NB4 (cell line): Measurements from ENCODE around the gene SLCO4A1.

Experiments used
- DNase-seq: peaks from one replicate; pipeline ENCODE4 v3.0.0; 2010; ENCODE audit warnings: low read depth
- H3K4me3 ChIP-seq: one replicate; pipeline ENCODE4 v1.5.1; 2011; ENCODE audit warnings: mild to moderate bottlenecking, low read depth, low read length, moderate library complexity
- MAX ChIP-seq: IDR thresholded peaks from 2 replicates; pipeline ENCODE4 v1.6.1; 2011; ENCODE audit warnings: low read depth, low read length
- MYC ChIP-seq: IDR thresholded peaks from 2 replicates; pipeline ENCODE4 v1.6.1; 2011; ENCODE audit warnings: low read depth, low read length
- POLR2A ChIP-seq: IDR thresholded peaks from 2 replicates; pipeline ENCODE4 v1.6.1; 2011; ENCODE audit warnings: mild to moderate bottlenecking; ENCODE audit not compliant: insufficient read length; ENCODE audit errors: extremely low read depth
- TF ChIP-seq, protein P1 (sequence below): IDR thresholded peaks from one replicate; pipeline ENCODE4 v1.5.1; 2012; ENCODE audit warnings: low read depth, low read length

The SLCO4A1 gene

DNA sequence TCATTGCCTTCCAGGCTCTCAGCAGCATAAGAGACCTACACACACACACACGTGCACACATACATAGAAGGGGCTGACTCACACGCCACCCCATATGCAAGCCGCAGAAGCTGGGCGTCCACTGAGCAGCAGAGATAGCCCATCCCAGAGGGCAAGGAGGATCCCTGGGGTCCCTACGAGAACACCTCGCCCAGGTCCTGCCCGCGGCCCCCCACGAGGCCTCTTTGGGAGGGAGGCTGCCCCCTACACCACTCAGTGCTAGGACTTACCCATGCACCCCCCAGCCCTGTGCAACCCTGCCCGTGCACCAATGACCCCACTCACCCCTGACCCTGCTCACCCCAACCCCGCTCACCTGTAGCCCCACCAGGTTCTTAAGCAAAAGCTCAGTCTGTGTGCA, 45.8 kb downstream of the SLCO4A1 start:
- H3K4me3 ChIP-seq: no peak overlapping the region
- TF ChIP-seq, protein P1, sequence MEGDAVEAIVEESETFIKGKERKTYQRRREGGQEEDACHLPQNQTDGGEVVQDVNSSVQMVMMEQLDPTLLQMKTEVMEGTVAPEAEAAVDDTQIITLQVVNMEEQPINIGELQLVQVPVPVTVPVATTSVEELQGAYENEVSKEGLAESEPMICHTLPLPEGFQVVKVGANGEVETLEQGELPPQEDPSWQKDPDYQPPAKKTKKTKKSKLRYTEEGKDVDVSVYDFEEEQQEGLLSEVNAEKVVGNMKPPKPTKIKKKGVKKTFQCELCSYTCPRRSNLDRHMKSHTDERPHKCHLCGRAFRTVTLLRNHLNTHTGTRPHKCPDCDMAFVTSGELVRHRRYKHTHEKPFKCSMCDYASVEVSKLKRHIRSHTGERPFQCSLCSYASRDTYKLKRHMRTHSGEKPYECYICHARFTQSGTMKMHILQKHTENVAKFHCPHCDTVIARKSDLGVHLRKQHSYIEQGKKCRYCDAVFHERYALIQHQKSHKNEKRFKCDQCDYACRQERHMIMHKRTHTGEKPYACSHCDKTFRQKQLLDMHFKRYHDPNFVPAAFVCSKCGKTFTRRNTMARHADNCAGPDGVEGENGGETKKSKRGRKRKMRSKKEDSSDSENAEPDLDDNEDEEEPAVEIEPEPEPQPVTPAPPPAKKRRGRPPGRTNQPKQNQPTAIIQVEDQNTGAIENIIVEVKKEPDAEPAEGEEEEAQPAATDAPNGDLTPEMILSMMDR: no peak
- TF ChIP-seq MAX: no peak
- TF ChIP-seq MYC: no peak
- no peak for TF ChIP-seq POLR2A

GRCh38 chr20:62688855-62689460, 46.7 kb downstream of the SLCO4A1 start:
- DNase-seq: no peak
- H3K4me3 ChIP-seq: no peak overlapping the region
- TF ChIP-seq, protein P1: no peak
- TF ChIP-seq MYC: no peak

More for the DNA sequence above, 45.8 kb downstream of the SLCO4A1 start:
- DNase-seq: no peak

DNA sequence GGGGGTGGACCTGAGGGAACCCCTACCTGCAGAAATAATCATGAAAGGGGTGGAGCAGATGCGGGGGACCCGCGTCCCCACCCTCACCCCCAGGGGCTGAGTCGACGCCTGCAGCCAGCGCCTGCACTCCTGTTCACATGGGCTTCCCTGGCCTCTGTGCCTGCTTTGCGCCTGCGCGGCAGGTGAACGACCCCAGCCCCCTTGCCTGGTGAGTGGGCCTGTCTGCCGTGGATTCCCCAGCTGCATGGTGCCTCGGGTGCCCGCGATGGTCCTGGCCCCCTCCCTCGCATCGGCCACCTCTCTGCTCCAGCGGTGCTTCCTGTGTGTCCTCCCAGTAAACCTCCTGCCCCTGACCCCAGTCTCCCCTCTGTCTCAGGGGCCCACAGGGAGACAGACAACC, 47.6 kb downstream of the SLCO4A1 start:
- DNase-seq: no peak
- no peak overlapping the region for H3K4me3 ChIP-seq
- TF ChIP-seq MYC (no peak), POLR2A (no peak), MAX (no peak)
- TF ChIP-seq, protein P1: no peak

- no peak overlapping the region for H3K4me3 ChIP-seq
- TF ChIP-seq, protein P1: no peak
- TF ChIP-seq MYC (no peak), MAX (no peak), POLR2A (no peak)
- no peak for DNase-seq
Observed at GRCh38 chr20:62690261-62690820, 48.0 kb downstream of the SLCO4A1 start.

GRCh38 chr20:62691487-62691886, 49.2 kb downstream of the SLCO4A1 start:
- TF ChIP-seq, protein P1: no peak
- TF ChIP-seq POLR2A (no peak), MAX (no peak), MYC (no peak)
- no peak overlapping the region for H3K4me3 ChIP-seq
- no peak for DNase-seq
